Stimulated activated CD4-positive, alpha-beta T cell treated with anti-CD3 and anti-CD28 coated beads, Interleukin-1b, Interleukin-23, amount 100 ng/mL, for 24 hours (primary cell): Measurements from ENCODE around the gene IL15RA.
"Not testable (repeated sequence)": the region's sequence is repeated elsewhere in the genome, so short reads cannot be mapped to it uniquely, and the experiment has no call there.

Experiments used
- DNase-seq, 4 experiments: peaks; one replicate each; pipeline ENCODE4 v3.0.0-alpha.2; 2020; ENCODE audit warnings: low read depth in 4 of 4, low spot score in 1 of 4

Gene IL15RA

GRCh38 chr10:5930272-5930671 lies 47.1 kb downstream of the IL15RA start:
- no peak for DNase-seq

- no peak for DNase-seq
Observed at GRCh38 chr10:5929442-5929841, 47.9 kb downstream of the IL15RA start.

GRCh38 chr10:5927306-5927705 lies 50.0 kb downstream of the IL15RA start:
- DNase-seq = no peak

GRCh38 chr10:5924889-5925288 lies 52.5 kb downstream of the IL15RA start:
- DNase-seq = no peak

- DNase-seq = no peak
Observed at GRCh38 chr10:5921746-5922145, 55.6 kb downstream of the IL15RA start.

GRCh38 chr10:5919568-5919967 lies 57.8 kb downstream of the IL15RA start:
- DNase-seq = no peak

- no peak for DNase-seq
Observed at GRCh38 chr10:5918763-5919162, 58.6 kb downstream of the IL15RA start.

GRCh38 chr10:5917305-5917704 lies 60.0 kb downstream of the IL15RA start:
- DNase-seq = no peak

GRCh38 chr10:5915451-5915850 lies 61.9 kb downstream of the IL15RA start:
- no peak for DNase-seq

- DNase-seq = no peak
Observed at GRCh38 chr10:5913736-5914135, 63.6 kb downstream of the IL15RA start.

- DNase-seq = no peak
Observed at GRCh38 chr10:5911670-5912069, 65.7 kb downstream of the IL15RA start.

GRCh38 chr10:5910323-5911100 lies 66.8 kb downstream of the IL15RA start:
- DNase-seq = no peak

GRCh38 chr10:5908676-5909075 lies 68.7 kb downstream of the IL15RA start:
- DNase-seq = not testable (repeated sequence)

- no peak for DNase-seq
Observed at GRCh38 chr10:5906651-5907050, 70.7 kb downstream of the IL15RA start.

- no peak for DNase-seq
Observed at GRCh38 chr10:5905854-5906507, 71.4 kb downstream of the IL15RA start.

GRCh38 chr10:5904227-5904626 lies 73.1 kb downstream of the IL15RA start:
- no peak for DNase-seq

- no peak for DNase-seq
Observed at GRCh38 chr10:5903563-5903962, 73.8 kb downstream of the IL15RA start.

- no peak for DNase-seq
Observed at GRCh38 chr10:5902511-5903274, 74.7 kb downstream of the IL15RA start.
